GM18499 (cell line): Measurements from ENCODE around the gene SLC2A9.

Source experiments
- ATAC-seq: cut with Tn5 transposase; IDR thresholded peaks from one replicate; pipeline ENCODE4 v1.9.1; 2021; ENCODE audit warnings: moderate number of reproducible peaks; ENCODE audit not compliant: insufficient read depth, unreplicated experiment

The SLC2A9 gene

DNA sequence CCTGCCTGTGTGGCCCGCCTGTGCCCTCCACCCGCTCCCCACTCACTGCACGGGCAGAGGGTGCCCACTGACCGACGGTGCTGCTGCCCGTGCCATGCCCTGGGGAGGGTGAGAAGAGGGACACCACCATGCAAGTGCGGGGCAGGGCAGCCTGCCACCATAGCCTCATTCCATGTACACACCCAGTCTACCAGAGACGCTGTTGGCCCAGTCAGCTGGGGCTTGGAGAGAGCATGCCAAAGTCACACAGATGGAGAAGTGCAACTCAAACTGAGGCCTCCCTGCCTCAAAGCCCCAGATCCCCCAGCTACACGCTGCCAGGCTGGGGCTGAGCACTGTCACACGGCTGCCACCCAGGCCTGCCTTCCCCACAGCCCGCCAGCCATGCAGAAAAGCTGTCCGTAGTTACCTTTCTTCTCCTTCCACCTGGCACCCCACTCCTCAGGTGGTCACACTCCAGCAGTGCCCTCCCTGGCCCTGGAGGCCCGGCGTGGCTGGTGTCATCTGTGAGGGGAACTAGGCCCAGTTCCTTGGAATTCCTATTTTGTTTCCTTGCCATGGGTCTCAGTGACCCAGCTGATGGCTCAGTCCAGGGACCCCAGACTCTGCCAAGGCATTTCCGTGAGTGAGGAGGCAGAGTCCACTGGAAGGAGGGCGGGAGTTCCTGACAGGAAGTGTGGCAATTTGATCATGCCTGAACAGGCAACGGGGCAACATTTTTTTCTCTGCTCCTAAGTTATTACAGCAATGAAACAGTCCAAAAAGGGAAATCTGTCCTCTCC is at the start of gene SLC2A9:
SLC2A9 (minus strand) TSS at position 627 of the 782 bp plus-strand sequence; CDS start at position 559, 68 bp downstream.
- no peak for ATAC-seq

DNA sequence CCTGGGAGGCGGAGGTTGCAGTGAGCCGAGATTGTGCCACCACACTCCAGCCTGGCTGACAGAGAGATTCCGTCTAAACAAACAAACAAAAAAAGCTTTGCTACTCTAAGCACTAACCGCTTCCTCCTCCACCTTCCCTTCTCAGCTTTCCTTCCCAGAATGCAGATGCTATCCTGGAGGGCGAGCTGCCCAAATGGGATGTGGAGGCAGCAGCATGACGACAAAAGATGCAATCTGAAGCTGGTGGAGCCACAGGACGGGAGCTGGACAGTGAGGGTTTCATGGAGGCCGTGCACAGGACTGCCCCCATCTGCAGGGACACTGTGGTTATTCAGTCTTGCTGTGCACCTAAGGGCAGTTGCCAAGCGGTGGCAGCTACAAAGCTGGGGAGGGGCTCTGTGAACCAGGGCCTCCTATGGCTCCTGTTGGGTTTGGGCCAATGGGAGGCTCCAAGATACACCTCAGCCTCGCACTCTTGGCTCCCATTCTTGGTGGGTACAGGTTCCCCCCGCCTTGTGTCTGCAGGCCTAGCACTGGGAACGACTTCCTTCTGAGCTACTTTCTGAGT is 47.9 kb upstream of the SLC2A9 start:
- no peak for ATAC-seq

- ATAC-seq: no peak
Observed at GRCh38 chr4:10066670-10067651, 45.7 kb upstream of the SLC2A9 start.

DNA sequence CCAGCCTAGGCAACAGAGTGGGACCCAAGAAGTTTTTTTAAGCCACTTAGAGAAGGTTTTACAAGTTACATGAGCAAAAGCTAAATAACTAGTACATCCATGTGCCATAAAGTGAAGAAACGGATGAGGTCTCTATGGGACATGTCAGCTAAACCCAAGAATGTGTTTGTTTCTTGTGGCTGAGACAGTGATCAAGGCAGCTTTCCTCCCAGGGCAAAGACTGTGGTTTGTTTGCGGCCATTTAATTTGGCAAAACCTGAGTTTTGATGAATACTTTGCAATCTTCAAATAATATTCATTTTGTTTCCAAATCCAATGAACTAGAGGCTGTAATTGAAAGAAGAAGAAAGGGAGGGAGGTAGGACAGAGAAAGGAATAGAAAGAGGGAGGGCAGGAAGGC is 44.9 kb upstream of the SLC2A9 start:
- ATAC-seq: no peak

DNA sequence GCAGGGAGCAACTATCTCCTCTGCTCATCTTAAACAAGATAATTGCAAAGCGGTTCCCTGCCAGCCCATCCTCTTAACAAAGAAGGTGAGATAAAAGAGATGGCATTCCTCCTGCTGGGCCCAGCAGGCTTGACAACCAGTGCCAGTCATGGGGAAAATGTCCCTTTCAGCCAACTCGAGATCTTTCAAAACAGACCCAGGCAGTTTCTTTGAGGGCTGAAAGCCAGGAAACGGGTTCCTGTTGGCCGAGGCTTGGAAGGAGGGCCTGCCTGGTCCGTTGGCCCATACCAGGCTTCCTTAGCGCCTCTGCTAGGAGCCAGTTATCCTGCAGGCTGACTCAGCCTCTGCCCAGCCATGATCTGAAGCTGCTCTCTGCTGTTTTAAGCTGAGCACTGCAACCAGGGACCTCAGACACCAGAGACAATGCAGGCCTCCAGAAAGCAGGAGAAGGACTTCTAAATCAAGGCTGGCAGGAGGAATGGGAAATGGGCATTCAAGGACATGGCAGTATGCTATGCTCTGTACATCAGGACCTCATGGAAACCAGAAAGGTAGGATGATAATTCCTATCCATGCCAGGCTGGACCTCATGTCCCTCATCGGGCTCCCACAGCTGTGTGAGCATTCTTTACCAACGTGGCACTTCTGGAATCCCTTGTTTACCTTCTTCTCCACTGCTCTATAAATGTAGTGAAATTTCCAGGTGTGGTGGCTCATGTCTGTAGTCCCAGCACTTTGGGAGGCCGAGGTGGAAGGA is 42.4 kb upstream of the SLC2A9 start:
- no peak for ATAC-seq

DNA sequence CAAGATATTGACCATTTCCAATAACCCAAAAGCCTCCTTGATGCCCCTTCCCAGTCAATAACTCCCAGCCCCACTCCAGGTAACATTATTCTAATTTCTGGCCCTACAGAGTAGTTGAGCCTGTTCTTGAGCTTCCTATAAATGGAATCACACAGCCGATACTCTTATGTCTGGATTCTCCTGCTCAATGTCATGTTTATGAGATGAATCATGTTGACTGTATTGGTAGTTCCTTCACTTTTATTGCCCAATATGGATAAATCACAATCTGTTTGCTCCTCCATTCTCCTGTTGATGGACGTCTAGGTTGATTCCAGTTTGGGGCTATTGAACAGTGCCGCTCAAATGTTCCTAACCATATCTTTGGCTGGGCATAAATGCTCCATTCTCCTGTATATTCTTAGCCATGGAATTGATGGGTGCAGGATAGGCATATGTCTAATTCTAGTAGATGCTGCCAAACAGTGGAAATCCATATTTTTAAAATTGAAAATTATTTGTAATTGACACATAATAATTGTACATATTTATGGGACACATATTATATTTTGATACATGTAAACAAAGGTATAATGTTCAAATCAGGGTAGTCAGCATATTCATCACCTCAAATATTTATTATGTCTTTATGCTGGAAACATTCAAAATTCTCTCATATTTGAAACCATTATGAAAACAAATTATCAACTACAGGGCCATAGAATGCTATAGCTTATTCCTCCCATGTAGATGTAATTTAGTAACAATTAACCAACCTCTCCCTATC is 40.5 kb upstream of the SLC2A9 start:
- ATAC-seq: no peak

- ATAC-seq: no peak
Observed at GRCh38 chr4:10058371-10058770, 37.1 kb upstream of the SLC2A9 start.

- ATAC-seq: no peak
Observed at GRCh38 chr4:10057023-10057395, 35.7 kb upstream of the SLC2A9 start.

DNA sequence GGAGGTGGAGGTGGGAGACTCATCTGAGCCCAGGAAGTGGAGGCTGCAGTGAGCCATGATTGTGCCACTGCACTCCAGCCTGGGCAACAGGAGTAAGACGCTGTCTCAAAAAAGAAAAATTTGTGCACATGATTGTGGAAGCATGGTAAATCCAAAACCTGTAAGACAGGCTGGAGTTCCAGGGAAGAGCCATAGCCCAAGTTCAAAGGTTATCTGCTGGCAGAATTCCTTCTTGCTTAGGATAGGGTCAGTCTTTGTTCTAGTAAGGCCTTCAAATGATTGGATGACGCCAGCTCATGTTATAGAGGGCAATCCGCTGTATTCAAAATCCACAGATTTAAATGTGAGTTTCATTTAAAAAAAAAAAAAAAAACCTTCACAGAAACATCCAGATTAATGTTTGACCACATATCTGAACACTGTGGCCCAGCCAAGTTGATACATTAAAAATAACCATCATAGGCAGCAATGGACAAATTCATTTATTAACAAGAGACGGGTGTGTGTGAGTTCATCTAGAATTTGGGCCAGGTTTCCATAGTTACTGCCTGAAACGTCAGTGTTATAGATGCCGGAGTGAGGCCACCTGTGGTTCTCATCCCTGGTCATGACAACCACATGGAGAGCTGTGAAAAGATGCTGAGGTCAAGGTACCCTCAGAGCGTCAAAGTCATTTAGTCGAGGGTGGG is 35.2 kb upstream of the SLC2A9 start:
- no peak for ATAC-seq

DNA sequence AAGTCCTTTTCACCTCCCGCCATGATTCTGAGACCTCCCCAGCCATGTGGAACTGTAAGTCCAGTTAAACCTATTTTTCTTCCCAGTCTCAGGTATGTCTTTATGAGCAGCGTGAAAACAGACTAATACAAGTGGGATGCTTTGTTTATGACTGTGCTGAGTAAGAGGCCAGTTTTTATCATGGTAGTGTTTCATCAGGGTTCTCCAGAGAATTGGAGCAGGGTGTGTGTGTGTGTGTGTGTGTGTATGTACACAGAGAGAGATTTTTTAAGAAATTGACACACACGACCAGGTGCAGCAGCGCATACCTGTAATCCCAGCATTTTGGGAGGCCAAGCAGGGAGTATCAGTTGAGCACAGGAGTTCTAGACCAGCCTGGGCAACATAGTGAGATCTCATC is 34.6 kb upstream of the SLC2A9 start:
- no peak for ATAC-seq

DNA sequence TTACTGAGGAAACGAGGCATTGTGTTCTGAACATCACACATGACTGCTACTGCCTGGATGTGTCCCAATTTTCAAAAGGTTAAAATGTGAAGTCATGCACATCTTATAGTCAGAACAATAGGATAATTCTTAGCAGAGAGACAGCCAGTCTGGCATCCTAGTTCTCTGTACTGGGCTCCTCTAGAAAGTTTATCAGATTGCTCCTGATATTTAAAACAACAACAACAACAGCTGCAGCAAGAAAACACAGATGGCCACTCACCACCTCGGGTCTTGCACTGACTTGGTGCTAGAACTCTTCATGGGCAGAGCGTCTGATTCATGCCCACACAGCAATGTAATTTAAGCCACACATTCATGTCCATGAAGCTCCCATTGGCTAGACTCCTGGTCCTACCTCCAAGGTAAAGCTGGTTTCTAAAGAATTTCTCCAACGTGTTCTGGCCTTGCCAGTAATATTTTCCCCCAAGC is 33.3 kb upstream of the SLC2A9 start:
- ATAC-seq: no peak

DNA sequence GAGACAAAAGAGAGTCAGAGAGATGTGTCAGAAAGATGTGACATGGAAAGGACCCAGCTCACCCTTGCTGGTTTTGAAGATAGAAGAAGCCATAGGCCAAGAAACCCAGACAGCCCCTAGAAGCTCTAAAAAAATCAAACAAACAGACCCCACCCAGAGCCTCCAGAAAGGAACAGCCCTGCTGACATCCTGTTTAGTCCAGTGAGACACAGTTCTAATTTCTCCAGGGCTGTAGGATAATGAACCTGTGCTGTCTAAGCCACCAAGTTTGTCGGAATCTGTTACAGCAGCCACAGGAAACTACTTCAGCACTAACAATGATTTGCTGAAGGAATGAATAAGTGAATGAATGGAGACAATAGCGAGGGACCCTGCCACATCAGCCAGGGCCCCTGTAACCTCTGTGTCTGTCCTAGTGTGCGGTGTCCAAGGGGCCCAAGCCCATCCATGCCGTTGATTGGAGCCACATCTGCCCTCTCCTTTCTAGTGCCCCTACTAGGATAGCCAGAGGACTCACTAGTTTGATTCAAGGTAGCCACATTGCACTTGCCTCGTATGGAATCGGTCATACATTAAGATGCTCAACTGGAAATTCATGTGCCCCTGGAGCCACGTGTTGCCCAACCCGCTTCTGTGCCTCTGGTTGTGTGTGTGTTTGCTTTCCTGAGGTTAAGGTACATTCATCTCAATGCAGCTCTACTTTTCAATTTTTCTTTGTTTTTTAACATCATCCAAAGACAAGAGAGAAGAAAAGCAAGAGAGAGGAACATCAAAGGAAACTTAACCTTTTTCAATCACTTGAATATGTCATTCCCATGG is 32.5 kb upstream of the SLC2A9 start:
- ATAC-seq: no peak

GRCh38 chr4:10051517-10052135 is 30.3 kb upstream of the SLC2A9 start:
- no peak for ATAC-seq

GRCh38 chr4:10050721-10051120 is 29.4 kb upstream of the SLC2A9 start:
- no peak for ATAC-seq

DNA sequence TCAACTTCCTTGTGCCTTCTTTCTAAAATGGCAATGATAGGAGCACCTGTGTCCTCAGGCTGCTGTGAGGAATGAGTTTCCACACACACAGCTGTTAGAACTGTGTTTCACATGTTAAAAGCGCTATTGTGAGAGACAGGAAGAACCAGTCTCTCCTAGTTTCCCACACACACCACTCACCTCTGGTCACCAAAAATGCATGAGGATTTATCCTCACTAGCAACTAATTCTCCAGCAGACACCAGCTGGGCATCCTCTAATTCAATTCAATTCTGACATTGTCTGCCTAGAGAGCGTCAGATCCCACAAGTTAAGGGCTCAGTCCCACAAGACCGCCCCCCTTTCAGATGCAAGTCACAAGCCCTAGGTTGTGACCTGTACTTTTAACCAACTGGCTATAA is 29.0 kb upstream of the SLC2A9 start:
- ATAC-seq: no peak

GRCh38 chr4:10048941-10049697 is 27.8 kb upstream of the SLC2A9 start:
- no peak for ATAC-seq

DNA sequence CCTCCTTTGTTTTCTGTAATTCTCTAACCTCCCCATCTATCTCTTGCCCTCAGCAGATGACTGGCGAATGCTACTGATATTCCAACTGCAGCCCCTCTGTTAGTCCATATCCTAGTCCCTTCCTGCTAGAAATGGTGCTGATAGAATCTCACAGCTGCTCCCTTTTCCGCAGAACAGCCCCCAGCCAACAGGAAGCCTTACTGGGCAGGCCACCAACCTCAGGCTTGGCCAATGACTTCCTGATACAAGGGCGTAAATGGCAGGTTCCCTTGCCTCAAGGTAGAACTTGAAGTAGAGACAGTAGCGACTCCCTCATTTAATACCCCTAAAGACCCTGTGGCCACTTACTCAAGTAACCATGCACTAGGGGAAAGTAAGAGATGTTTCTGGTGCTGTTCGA is 26.7 kb upstream of the SLC2A9 start:
- no peak for ATAC-seq
